CD4-positive, alpha-beta T cell treated with Interleukin-6 for 4 hours (primary cell): Measurements from ENCODE around the gene BRME1.
"Not testable (repeated sequence)": the region's sequence is repeated elsewhere in the genome, so short reads cannot be mapped to it uniquely, and the experiment has no call there.

Experiments
- DNase-seq: peaks from one replicate; pipeline ENCODE4 v3.0.0-alpha.2; 2020; ENCODE audit warnings: mixed read lengths

BRME1 gene

GRCh38 chr19:13926010-13926409, 20.1 kb upstream of the BRME1 start:
- no peak for DNase-seq

GRCh38 chr19:13923194-13923987, 17.5 kb upstream of the BRME1 start:
- DNase-seq: no peak

- DNase-seq: not testable (repeated sequence)
Measured at GRCh38 chr19:13922118-13922517, 16.2 kb upstream of the BRME1 start.

GRCh38 chr19:13920940-13921747, 15.2 kb upstream of the BRME1 start:
- no peak for DNase-seq

- DNase-seq: no peak
Measured at GRCh38 chr19:13920524-13920923, 14.6 kb upstream of the BRME1 start.

GRCh38 chr19:13918726-13919411, 13.0 kb upstream of the BRME1 start:
- DNase-seq: no peak

GRCh38 chr19:13917888-13918406, 12.0 kb upstream of the BRME1 start:
- no peak for DNase-seq

GRCh38 chr19:13914777-13915176, 8.9 kb upstream of the BRME1 start:
- no peak for DNase-seq

GRCh38 chr19:13913352-13913751, 7.4 kb upstream of the BRME1 start:
- no peak for DNase-seq

- no peak for DNase-seq
Measured at GRCh38 chr19:13909430-13909829, 3.5 kb upstream of the BRME1 start.

GRCh38 chr19:13908674-13909073, 2.8 kb upstream of the BRME1 start:
- no peak for DNase-seq

- DNase-seq: no peak
Measured at GRCh38 chr19:13906910-13907309, 993 bp upstream of the BRME1 start.

GRCh38 chr19:13906521-13906904, 596 bp upstream of the BRME1 start:
- DNase-seq: peak; percentile 55

GRCh38 chr19:13902993-13903555, 2.8 kb downstream of the BRME1 start:
- DNase-seq: peak; percentile 52

GRCh38 chr19:13899912-13900584, 5.9 kb downstream of the BRME1 start:
- no peak for DNase-seq

GRCh38 chr19:13899393-13899792, 6.5 kb downstream of the BRME1 start:
- no peak for DNase-seq

GRCh38 chr19:13896227-13896626, 9.7 kb downstream of the BRME1 start:
- DNase-seq: no peak

- DNase-seq: no peak
Measured at GRCh38 chr19:13894552-13894951, 11.4 kb downstream of the BRME1 start.

GRCh38 chr19:13892870-13893269, 13.0 kb downstream of the BRME1 start:
- DNase-seq: no peak

- no peak for DNase-seq
Measured at GRCh38 chr19:13890136-13890535, 15.8 kb downstream of the BRME1 start.

- no peak for DNase-seq
Measured at GRCh38 chr19:13888281-13888680, 17.6 kb downstream of the BRME1 start.

GRCh38 chr19:13887517-13887916, 18.4 kb downstream of the BRME1 start:
- DNase-seq: no peak
